Kidney epithelial cell (primary cell): Measurements from ENCODE around the gene MGLL. TPM values are rescaled to one million over a fixed set of nuclear protein-coding genes. Genes with fewer than 3 reads are reported as not detected.

Experiments
- DNase-seq: peaks from one replicate; pipeline ENCODE4 v3.0.0-alpha.2; 2010; ENCODE audit warnings: low read depth
- H3K27me3 ChIP-seq: 2 replicates; pipeline ENCODE4 v1.6.0; 2011; ENCODE audit warnings: low read length; ENCODE audit not compliant: control insufficient read depth, insufficient read depth
- H3K36me3 ChIP-seq: 2 replicates; pipeline ENCODE4 v1.5.1; 2011; ENCODE audit warnings: low read length; ENCODE audit not compliant: control insufficient read depth, insufficient read depth
- H3K4me3 ChIP-seq: 2 replicates; pipeline ENCODE4 v1.5.1; 2011; ENCODE audit warnings: low read depth, mild to moderate bottlenecking, control low read depth, low read length
- total RNA-seq: library from RNA; depleted of rRNA; stranded (reverse); fragments of >200 nt; gene quantifications from 2 replicates; pipeline ENCODE4 v1.2.3, GENCODE V29; 2015
- TF ChIP-seq, protein P1 (sequence below): IDR thresholded peaks from 2 replicates; pipeline ENCODE4 v1.5.1; 2011; ENCODE audit warnings: mild to moderate bottlenecking, moderate library complexity, low read length, control low read depth, inconsistent platforms; ENCODE audit not compliant: insufficient read depth, poor library complexity, severe bottlenecking

MGLL gene
- total RNA-seq, 1 donor from 2014 or later, result 71.8 TPM

DNA sequence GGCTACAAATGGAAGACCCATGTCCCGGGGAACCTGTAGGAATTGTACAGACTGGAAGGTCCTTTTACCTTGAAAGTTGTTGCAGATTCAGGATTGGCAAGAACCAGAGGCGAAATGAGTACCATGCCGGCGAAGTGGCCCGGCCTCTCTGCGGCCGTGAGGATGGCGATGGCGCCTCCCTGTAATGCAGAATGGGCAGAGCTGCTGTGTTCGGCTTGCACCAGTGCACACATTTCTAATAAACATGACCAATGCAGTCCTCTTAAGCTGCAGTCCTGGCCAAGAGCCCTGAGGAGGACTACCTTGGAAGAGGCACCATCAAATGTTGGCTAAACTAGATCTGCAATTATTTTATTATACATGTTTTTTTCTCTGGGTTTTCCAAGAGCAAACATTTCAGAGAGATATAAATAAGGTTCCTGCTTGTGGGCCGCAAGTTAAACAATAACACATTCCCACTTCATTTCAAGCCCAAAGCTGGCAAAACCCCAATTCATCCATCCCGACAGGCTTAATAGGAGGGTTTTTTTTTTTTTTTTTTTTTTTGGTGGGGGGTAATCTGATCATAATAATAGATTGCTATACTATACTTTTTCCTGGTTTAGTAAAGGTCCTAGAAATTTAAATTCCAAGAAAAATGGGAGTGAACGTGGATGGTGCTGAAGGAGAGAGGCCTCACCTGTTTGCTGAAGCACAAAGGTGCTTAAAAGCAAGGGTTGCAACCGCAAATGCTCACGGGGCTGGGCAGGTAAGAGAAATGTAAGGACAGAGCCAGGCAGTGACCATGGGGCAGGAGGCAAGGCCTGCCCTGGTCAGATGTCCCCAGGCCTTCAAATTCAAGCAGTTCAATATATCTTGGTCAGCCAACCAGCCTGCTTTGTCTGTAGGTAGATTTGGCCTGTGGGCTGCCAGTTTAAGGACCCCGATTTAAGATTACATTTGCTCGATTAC, 101.1 kb downstream of the MGLL start:
- TF ChIP-seq, protein P1, sequence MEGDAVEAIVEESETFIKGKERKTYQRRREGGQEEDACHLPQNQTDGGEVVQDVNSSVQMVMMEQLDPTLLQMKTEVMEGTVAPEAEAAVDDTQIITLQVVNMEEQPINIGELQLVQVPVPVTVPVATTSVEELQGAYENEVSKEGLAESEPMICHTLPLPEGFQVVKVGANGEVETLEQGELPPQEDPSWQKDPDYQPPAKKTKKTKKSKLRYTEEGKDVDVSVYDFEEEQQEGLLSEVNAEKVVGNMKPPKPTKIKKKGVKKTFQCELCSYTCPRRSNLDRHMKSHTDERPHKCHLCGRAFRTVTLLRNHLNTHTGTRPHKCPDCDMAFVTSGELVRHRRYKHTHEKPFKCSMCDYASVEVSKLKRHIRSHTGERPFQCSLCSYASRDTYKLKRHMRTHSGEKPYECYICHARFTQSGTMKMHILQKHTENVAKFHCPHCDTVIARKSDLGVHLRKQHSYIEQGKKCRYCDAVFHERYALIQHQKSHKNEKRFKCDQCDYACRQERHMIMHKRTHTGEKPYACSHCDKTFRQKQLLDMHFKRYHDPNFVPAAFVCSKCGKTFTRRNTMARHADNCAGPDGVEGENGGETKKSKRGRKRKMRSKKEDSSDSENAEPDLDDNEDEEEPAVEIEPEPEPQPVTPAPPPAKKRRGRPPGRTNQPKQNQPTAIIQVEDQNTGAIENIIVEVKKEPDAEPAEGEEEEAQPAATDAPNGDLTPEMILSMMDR, result no peak
- Histone ChIP-seq H3K27me3 (no peaks in the 10 kb centered on the region), H3K36me3 (peaks cover 2% of the 10 kb centered on the region), H3K4me3 (no peak overlapping the region)
- DNase-seq, result no peak

DNA sequence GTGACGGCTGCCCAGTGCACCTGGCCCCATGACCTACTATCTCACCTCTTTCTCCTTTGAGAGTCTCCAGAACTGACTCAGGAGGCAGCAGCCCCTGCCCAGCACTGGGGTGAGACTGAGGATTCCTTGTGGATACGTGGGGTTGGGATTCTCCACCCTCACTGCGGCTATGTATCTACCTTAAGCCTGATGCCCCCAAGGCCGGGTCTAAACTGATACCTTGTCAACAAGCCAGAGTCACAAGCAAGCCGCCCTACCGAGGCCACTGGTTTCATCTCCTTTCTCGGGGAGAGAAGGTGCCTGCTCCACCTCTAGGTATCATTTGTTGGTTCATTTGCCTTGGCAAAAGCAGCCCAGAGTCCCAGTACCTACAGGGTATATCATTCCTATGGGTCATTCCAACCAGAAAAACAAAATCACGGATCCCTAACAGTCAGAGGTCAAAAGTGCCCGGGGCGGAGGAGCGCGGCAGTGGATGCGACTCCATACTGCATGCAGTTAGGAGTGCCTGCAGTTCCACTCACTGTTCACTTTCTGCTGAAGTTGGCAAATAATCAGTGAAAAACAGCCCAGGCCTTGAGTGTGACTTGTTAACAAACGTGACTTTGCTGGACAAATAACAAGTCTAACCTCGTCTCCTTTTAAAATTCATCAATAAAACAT, 102.0 kb downstream of the MGLL start:
- Histone ChIP-seq H3K4me3 (no peak overlapping the region), H3K27me3 (no peaks in the 10 kb centered on the region), H3K36me3 (peaks cover 2% of the 10 kb centered on the region)
- TF ChIP-seq, protein P1, result no peak
- no peak for DNase-seq

DNA sequence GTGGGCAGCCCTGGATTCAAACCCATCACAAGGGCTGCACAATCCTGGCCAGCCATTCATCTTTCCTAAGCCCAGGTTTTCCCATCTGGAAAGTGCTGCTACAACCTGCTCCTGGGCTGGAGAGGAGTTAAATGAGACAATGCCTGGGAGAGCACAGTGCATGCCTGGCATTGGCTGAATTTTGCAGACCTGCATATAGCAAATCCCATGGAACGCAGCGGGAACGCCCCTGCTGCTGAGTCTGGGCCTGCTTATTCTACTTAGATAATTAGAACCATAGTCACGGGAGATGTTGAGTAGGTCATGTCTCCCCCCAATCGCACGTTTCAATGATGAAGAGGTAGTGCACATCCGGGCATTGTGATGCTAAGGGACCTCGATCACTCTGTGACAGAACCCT, 102.9 kb downstream of the MGLL start:
- TF ChIP-seq, protein P1, result no peak
- peaks cover 2% of the 10 kb centered on the region for H3K36me3 ChIP-seq
- DNase-seq, result no peak

DNA sequence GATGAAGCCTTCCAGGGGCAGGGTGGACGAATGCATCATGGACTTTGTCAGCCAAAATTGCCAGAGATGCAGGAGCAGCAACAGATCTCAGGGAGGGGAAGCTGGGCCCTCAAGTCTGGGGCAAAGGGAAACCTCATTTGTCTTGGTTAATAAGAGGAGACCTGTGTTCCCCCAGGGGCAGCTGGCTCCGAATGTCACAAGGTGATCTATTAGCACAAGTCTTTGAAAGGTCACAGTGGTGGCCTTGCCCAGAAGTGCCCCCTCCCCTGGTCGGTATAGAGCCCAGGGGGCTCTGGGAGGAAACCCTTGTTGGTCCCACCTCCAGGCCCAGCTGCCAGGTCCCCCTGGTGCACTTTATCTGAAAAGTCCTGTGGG, 103.4 kb downstream of the MGLL start:
- no peaks in the 10 kb centered on the region for H3K27me3 ChIP-seq
- TF ChIP-seq, protein P1, result no peak
- H3K36me3 ChIP-seq, result peaks cover 2% of the 10 kb centered on the region
- no peak overlapping the region for H3K4me3 ChIP-seq
- no peak for DNase-seq

More for the DNA sequence above, 102.9 kb downstream of the MGLL start:
- no peaks in the 10 kb centered on the region for H3K27me3 ChIP-seq
- no peak overlapping the region for H3K4me3 ChIP-seq

DNA sequence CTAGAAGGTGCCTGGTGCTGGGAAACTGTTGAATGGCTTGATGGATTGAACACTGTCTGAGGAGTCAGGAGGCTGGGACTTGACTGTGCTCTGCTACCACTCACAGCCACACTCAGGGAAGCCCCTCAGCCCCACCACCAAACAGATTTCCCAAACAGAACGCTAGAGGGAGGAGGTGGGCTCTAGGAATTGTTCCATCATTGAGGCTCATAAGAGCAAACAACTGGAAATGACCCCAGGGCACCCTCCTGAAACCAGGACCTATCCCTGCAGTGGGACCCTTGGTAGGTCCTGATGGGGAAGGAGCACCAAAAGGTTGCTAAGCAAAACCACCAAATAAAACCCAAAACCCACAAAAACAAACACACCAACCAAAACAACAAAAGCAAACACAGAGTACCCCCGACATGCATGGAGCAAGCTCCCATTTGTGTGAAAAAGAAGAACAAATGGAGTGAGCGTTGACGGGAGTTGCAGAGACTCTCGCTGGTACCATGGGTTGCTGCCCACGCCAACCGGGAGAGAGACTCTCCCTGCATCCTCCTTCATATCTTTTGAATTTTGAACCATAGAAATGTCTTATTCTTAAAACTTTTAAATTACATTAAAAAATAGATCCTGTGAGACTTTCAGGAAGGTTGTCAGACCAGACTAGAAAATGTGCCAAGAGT, 103.9 kb downstream of the MGLL start:
- TF ChIP-seq, protein P1, result no peak
- DNase-seq, result no peak
- no peaks in the 10 kb centered on the region for H3K27me3 ChIP-seq
- peaks cover 2% of the 10 kb centered on the region for H3K36me3 ChIP-seq
- no peak overlapping the region for H3K4me3 ChIP-seq
